Mesenchymal stem cell (in vitro differentiated cells and primary cell): ENCODE measurements around the gene SPATA3.

Experiments
- DNase-seq: peaks from one replicate; pipeline ENCODE4 v3.0.0-alpha.2; 2013
- H2AFZ ChIP-seq: one replicate; pipeline ENCODE4 v1.6.1; 2013; ENCODE audit warnings: low read depth, mild to moderate bottlenecking, control low read depth, inconsistent platforms, low read length, moderate library complexity
- H2AK5ac ChIP-seq: 2 replicates; pipeline ENCODE4 v1.6.1; 2013; ENCODE audit warnings: low read length, moderate library complexity, mild to moderate bottlenecking, inconsistent platforms; ENCODE audit not compliant: severe bottlenecking
- H2BK120ac ChIP-seq: one replicate; pipeline ENCODE4 v1.6.1; 2013; ENCODE audit warnings: low read depth, mild to moderate bottlenecking, inconsistent platforms, low read length, moderate library complexity
- H2BK12ac ChIP-seq, 2 experiments: one replicate each; pipeline ENCODE4 v1.6.1; 2013; ENCODE audit warnings: inconsistent platforms in 2 of 2, low read length in 2 of 2, mild to moderate bottlenecking in 2 of 2, moderate library complexity in 2 of 2, control low read depth in 1 of 2
- H2BK15ac ChIP-seq: one replicate; pipeline ENCODE4 v1.6.1; 2013; ENCODE audit warnings: mild to moderate bottlenecking, low read depth, inconsistent platforms; ENCODE audit not compliant: poor library complexity, severe bottlenecking
- H2BK5ac ChIP-seq: 2 replicates; pipeline ENCODE4 v1.6.1; 2013; ENCODE audit warnings: low read depth, mild to moderate bottlenecking, low read length, control low read depth, inconsistent platforms; ENCODE audit not compliant: poor library complexity, severe bottlenecking
- H3K14ac ChIP-seq, 2 experiments: one replicate each; pipeline ENCODE4 v1.6.1; 2013; ENCODE audit warnings: inconsistent platforms in 2 of 2, low read length in 2 of 2, control low read depth in 1 of 2, mild to moderate bottlenecking in 1 of 2, moderate library complexity in 1 of 2
- H3K18ac ChIP-seq, 2 experiments: one replicate each; pipeline ENCODE4 v1.6.1; 2013; ENCODE audit warnings: inconsistent platforms in 2 of 2, low read length in 2 of 2, control low read depth in 1 of 2, low read depth in 1 of 2, mild to moderate bottlenecking in 1 of 2
- H3K23ac ChIP-seq, 2 experiments: one replicate each; pipeline ENCODE4 v1.6.1; 2013; ENCODE audit warnings: inconsistent platforms in 2 of 2, low read length in 2 of 2, mild to moderate bottlenecking in 2 of 2, moderate library complexity in 2 of 2, control low read depth in 1 of 2
- H3K27ac ChIP-seq: 2 replicates; pipeline ENCODE4 v1.5.1; 2013; ENCODE audit warnings: mild to moderate bottlenecking, moderate library complexity, low read length, control low read depth, inconsistent platforms; ENCODE audit not compliant: poor library complexity, severe bottlenecking
- H3K27me3 ChIP-seq, 2 experiments: 2 replicates each; pipeline versions ENCODE4 v1.6.1 to v1.7.0; 2013; ENCODE audit warnings: low read length in 2 of 2, mild to moderate bottlenecking in 2 of 2, moderate library complexity in 2 of 2, control low read depth in 1 of 2, inconsistent platforms in 1 of 2; ENCODE audit not compliant: control insufficient read depth in 1 of 2, insufficient read depth in 1 of 2
- H3K36me3 ChIP-seq, 2 experiments: 2 replicates each; pipeline versions ENCODE4 v1.6.1 to v1.7.0; 2013; ENCODE audit warnings: low read length in 2 of 2, control low read depth in 1 of 2, inconsistent platforms in 1 of 2, low read depth in 1 of 2, mild to moderate bottlenecking in 1 of 2; ENCODE audit not compliant: insufficient read depth in 2 of 2, control insufficient read depth in 1 of 2
- H3K4ac ChIP-seq, 2 experiments: one replicate each; pipeline ENCODE4 v1.6.1; 2013; ENCODE audit warnings: inconsistent platforms in 2 of 2, low read length in 2 of 2, mild to moderate bottlenecking in 2 of 2, moderate library complexity in 2 of 2, control low read depth in 1 of 2, low read depth in 1 of 2
- H3K4me1 ChIP-seq: 2 replicates; pipeline ENCODE4 v1.6.1; 2013; ENCODE audit warnings: low read depth, low read length, control low read depth; ENCODE audit not compliant: control insufficient read depth, insufficient read depth
- H3K4me2 ChIP-seq: 2 replicates; pipeline ENCODE4 v1.6.1; 2013; ENCODE audit warnings: low read length, mild to moderate bottlenecking, inconsistent platforms; ENCODE audit not compliant: poor library complexity, severe bottlenecking
- H3K4me3 ChIP-seq, 2 experiments: 2 replicates each; pipeline versions ENCODE4 v1.5.1 to v1.7.0; 2013; ENCODE audit warnings: low read length in 2 of 2, mild to moderate bottlenecking in 2 of 2, control low read depth in 1 of 2, low read depth in 1 of 2; ENCODE audit not compliant: insufficient read depth in 1 of 2
- H3K79me1 ChIP-seq: replicated peaks from 2 replicates; pipeline ENCODE4 v1.6.1; 2013; ENCODE audit warnings: mild to moderate bottlenecking, control low read depth, low read length, inconsistent platforms; ENCODE audit not compliant: poor library complexity, severe bottlenecking
- H3K9ac ChIP-seq: 2 replicates; pipeline ENCODE4 v1.7.0; 2013; ENCODE audit warnings: mild to moderate bottlenecking, low read length, moderate library complexity
- H3K9me3 ChIP-seq: 2 replicates; pipeline ENCODE4 v1.7.0; 2013; ENCODE audit warnings: mild to moderate bottlenecking, low read length; ENCODE audit not compliant: control insufficient read depth
- H4K8ac ChIP-seq: one replicate; pipeline ENCODE4 v1.6.1; 2013; ENCODE audit warnings: inconsistent platforms, mild to moderate bottlenecking, low read length, moderate library complexity
- H4K91ac ChIP-seq: one replicate; pipeline ENCODE4 v1.6.1; 2013; ENCODE audit warnings: mild to moderate bottlenecking, low read length, inconsistent platforms
- WGBS: methylation state at CpG from one replicate; pipeline ENCODE4 v1.1.7; 2013; ENCODE audit warnings: mixed read lengths; 5-methylcytosine and 5-hydroxymethylcytosine counted together

SPATA3 gene

DNA sequence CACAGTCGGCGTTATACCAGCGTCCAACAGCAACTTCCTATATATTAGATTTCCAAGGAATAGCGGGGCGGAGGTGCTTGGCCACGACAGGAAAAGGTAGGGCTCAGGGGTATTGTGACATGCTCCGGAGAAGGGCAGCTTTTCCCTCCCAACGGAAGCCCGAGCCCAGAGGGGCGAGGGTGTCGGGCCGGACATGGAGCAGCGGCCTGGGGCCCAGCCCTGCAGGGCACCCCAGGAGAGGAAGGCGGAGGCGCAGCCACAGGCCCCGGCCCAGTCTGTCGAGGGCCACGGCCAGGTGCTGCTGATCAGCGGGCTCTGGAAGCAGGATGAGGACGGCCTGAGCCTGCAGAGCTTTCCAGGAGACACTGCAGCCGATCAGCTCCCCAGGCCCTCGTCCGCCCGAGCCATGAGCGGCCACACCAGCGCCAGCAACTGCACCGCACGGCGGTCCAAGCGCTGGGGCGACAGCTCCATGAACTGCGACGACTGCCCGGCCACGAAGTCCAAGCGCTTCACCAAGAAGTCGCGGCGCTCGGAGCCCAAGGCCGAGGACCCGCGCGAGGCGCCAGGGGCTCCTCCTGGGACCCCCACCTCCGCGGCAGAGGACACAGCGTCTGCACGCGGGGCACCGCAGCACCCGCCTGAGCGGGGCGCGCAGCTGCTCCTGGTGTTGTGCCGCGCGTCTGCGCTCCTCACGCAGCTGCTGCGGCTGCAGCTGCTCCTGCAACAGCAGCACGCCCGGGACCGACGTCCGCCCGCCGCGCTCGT, 5.6 kb upstream of the SPATA3 start:
- H4K91ac ChIP-seq: no peak overlapping the region
- no peak overlapping the region for H2BK120ac ChIP-seq
- no peak overlapping the region for H3K4ac ChIP-seq
- H2BK5ac ChIP-seq: no peak overlapping the region
- H3K79me1 ChIP-seq: no peaks in the 10 kb centered on the region
- peaks cover 5% of the 10 kb centered on the region for H3K4me1 ChIP-seq
- H2BK15ac ChIP-seq: no peak overlapping the region
- H2AK5ac ChIP-seq: no peak overlapping the region
- no peak overlapping the region for H4K8ac ChIP-seq
- no peaks in the 10 kb centered on the region for H3K36me3 ChIP-seq
- no peak overlapping the region for H3K18ac ChIP-seq
- H3K9ac ChIP-seq: no peak overlapping the region
- no peak overlapping the region for H3K23ac ChIP-seq
- H2AFZ ChIP-seq: no peak overlapping the region
- H3K4me3 ChIP-seq: no peak overlapping the region
- H3K14ac ChIP-seq: no peak overlapping the region
- H2BK12ac ChIP-seq: no peak overlapping the region
- H3K27me3 ChIP-seq: peaks cover 25 to 78% of the 10 kb centered on the region in 2 experiments
- no peaks in the 10 kb centered on the region for H3K9me3 ChIP-seq
- H3K4me2 ChIP-seq: no peak overlapping the region
- 96% methylated on average over 70 of the region's 70 CpGs for WGBS
- no peak overlapping the region for H3K27ac ChIP-seq
- DNase-seq: no peak

DNA sequence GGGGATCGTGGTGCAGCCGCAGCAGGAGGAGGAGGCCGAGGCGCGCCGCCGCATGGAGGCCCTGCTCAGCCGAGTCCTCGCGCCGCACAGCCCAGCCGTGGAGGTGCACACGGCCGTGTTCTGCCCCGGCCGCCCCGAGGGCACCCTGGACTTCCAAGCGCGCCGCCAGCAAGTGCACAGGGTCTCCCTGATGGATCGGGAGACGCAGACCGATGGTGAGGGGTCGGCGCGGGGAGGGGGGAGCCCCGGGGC, 5.1 kb upstream of the SPATA3 start:
- Histone ChIP-seq H3K36me3 (no peaks in the 10 kb centered on the region), H4K8ac (no peak overlapping the region), H3K18ac (no peak overlapping the region), H3K4me1 (peaks cover 5% of the 10 kb centered on the region), H2BK120ac (no peak overlapping the region), H3K23ac (no peak overlapping the region), H4K91ac (no peak overlapping the region), H3K79me1 (no peaks in the 10 kb centered on the region), H3K9ac (no peak overlapping the region), H2BK5ac (no peak overlapping the region), H3K14ac (no peak overlapping the region), H3K27me3 (peaks cover 30 to 79% of the 10 kb centered on the region in 2 experiments), H3K4ac (no peak overlapping the region), H3K4me3 (no peak overlapping the region), H2AK5ac (no peak overlapping the region), H2AFZ (no peak overlapping the region), H3K4me2 (no peak overlapping the region), H3K27ac (no peak overlapping the region), H2BK12ac (no peak overlapping the region), H3K9me3 (no peaks in the 10 kb centered on the region), H2BK15ac (no peak overlapping the region)
- WGBS: 96% methylated on average over 17 of the region's 27 CpGs
- DNase-seq: no peak

DNA sequence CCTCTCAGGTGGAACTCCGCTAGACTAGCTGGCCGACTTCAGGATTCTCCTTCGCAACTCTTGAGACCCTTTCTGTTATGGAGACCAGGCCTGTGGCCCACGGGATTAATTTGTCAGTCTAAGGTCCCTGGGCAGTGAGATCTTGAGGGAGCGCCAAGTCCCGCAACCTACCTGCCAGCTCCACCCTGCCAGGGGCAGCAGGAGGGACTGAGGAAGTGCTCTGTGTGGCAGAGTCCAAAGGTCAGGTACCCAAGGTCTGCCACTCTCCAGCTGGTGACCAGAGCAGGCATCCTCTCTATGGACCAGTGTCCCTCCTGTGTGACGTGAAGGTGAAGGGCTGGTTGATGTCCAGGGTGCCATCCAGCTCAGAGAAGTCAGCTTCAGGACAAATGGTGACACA, 4.3 kb upstream of the SPATA3 start:
- no peak overlapping the region for H3K18ac ChIP-seq
- no peak overlapping the region for H3K23ac ChIP-seq
- H3K4me3 ChIP-seq: no peak overlapping the region
- no peak overlapping the region for H4K8ac ChIP-seq
- no peak overlapping the region for H3K9ac ChIP-seq
- no peak overlapping the region for H3K4ac ChIP-seq
- H3K4me1 ChIP-seq: peaks cover 5% of the 10 kb centered on the region
- H2AFZ ChIP-seq: no peak overlapping the region
- no peak overlapping the region for H3K27ac ChIP-seq
- H3K14ac ChIP-seq: no peak overlapping the region
- no peaks in the 10 kb centered on the region for H3K9me3 ChIP-seq
- H3K36me3 ChIP-seq: no peaks in the 10 kb centered on the region
- no peak overlapping the region for H4K91ac ChIP-seq
- no peak for DNase-seq
- no peak overlapping the region for H2BK5ac ChIP-seq
- no peak overlapping the region for H2BK120ac ChIP-seq
- H3K27me3 ChIP-seq: peaks cover 38 to 81% of the 10 kb centered on the region in 2 experiments
- no peak overlapping the region for H3K4me2 ChIP-seq
- 91% methylated on average over 7 of the region's 7 CpGs for WGBS
- H2AK5ac ChIP-seq: no peak overlapping the region
- H2BK12ac ChIP-seq: no peak overlapping the region
- no peak overlapping the region for H2BK15ac ChIP-seq
- no peaks in the 10 kb centered on the region for H3K79me1 ChIP-seq

DNA sequence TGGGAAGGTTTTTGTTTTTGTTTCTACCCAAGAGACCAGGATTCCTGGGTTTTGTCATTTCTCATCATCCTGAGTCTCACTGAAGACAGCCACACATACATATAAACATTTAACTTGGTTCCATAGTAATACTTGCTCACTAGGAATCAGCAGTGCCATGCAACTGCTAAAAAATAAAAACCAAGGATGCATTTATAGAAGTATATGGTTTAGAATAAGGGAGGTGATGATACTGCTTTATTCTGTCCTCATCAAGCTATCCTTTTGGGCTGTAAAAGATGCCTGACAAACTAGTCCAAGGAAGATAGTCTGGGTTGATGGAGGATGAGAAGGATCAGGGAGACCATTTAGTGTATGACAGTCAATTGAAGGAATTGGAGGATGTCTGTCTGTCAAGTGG, 740 bp downstream of the SPATA3 start:
- H2BK5ac ChIP-seq: no peak overlapping the region
- H3K79me1 ChIP-seq: no peaks in the 10 kb centered on the region
- no peak overlapping the region for H4K91ac ChIP-seq
- H3K4me1 ChIP-seq: no peaks in the 10 kb centered on the region
- no peak for DNase-seq
- H3K14ac ChIP-seq: no peak overlapping the region
- H3K27ac ChIP-seq: no peak overlapping the region
- no peak overlapping the region for H2AK5ac ChIP-seq
- H3K4ac ChIP-seq: no peak overlapping the region
- H3K9me3 ChIP-seq: no peaks in the 10 kb centered on the region
- H2BK15ac ChIP-seq: no peak overlapping the region
- no peak overlapping the region for H3K18ac ChIP-seq
- peaks cover 72 to 85% of the 10 kb centered on the region in 2 experiments for H3K27me3 ChIP-seq
- no peak overlapping the region for H4K8ac ChIP-seq
- H2BK12ac ChIP-seq: no peak overlapping the region
- H3K36me3 ChIP-seq: no peaks in the 10 kb centered on the region
- H3K9ac ChIP-seq: no peak overlapping the region
- no peak overlapping the region for H2BK120ac ChIP-seq
- H3K4me3 ChIP-seq: no peak overlapping the region
- H2AFZ ChIP-seq: no peak overlapping the region
- no peak overlapping the region for H3K23ac ChIP-seq
- H3K4me2 ChIP-seq: no peak overlapping the region
